GM18511 (cell line): ENCODE results near the gene SIPA1L3.

Experiments used
- ATAC-seq: cut with Tn5 transposase; IDR thresholded peaks from one replicate; pipeline ENCODE4 v1.9.1; 2021; ENCODE audit warnings: mild to moderate bottlenecking, moderate library complexity; ENCODE audit not compliant: unreplicated experiment

Gene SIPA1L3

GRCh38 chr19:38093587-38093986 lies 186.6 kb downstream of the SIPA1L3 start:
- no peak for ATAC-seq

GRCh38 chr19:38095411-38096308 lies 188.7 kb downstream of the SIPA1L3 start:
- ATAC-seq = no peak

GRCh38 chr19:38099966-38100365 lies 193.0 kb downstream of the SIPA1L3 start:
- ATAC-seq = no peak

GRCh38 chr19:38100589-38100988 lies 193.6 kb downstream of the SIPA1L3 start:
- no peak for ATAC-seq

- no peak for ATAC-seq
Measured at GRCh38 chr19:38101723-38102122, 194.7 kb downstream of the SIPA1L3 start.

- ATAC-seq = no peak
Measured at GRCh38 chr19:38105574-38105973, 198.6 kb downstream of the SIPA1L3 start.

GRCh38 chr19:38107129-38107528 lies 200.1 kb downstream of the SIPA1L3 start:
- ATAC-seq = no peak

GRCh38 chr19:38111898-38112297 lies 204.9 kb downstream of the SIPA1L3 start:
- no peak for ATAC-seq

- no peak for ATAC-seq
Measured at GRCh38 chr19:38114651-38115050, 207.6 kb downstream of the SIPA1L3 start.

GRCh38 chr19:38115271-38115802 lies 208.3 kb downstream of the SIPA1L3 start:
- no peak for ATAC-seq

- ATAC-seq = no peak
Measured at GRCh38 chr19:38118176-38118575, 211.2 kb downstream of the SIPA1L3 start.

GRCh38 chr19:38120471-38121025 lies 213.5 kb downstream of the SIPA1L3 start:
- ATAC-seq = no peak

- no peak for ATAC-seq
Measured at GRCh38 chr19:38122402-38123093, 215.5 kb downstream of the SIPA1L3 start.

GRCh38 chr19:38125238-38125637 lies 218.2 kb downstream of the SIPA1L3 start:
- no peak for ATAC-seq

- no peak for ATAC-seq
Measured at GRCh38 chr19:38130399-38130798, 223.4 kb downstream of the SIPA1L3 start.

- no peak for ATAC-seq
Measured at GRCh38 chr19:38132781-38133180, 225.8 kb downstream of the SIPA1L3 start.

- ATAC-seq = no peak
Measured at GRCh38 chr19:38133319-38133718, 226.3 kb downstream of the SIPA1L3 start.

GRCh38 chr19:38134540-38135149 lies 227.6 kb downstream of the SIPA1L3 start:
- ATAC-seq = no peak

GRCh38 chr19:38135150-38135998 lies 228.4 kb downstream of the SIPA1L3 start:
- no peak for ATAC-seq

GRCh38 chr19:38139122-38139521 lies 232.1 kb downstream of the SIPA1L3 start:
- ATAC-seq = no peak
